H9 (cell line): ENCODE data around the gene SDK1. TPM values are rescaled to one million over a fixed set of nuclear protein-coding genes. Genes with fewer than 3 reads are reported as not detected.

ENCODE experiments used
- DNase-seq: peaks from one replicate; pipeline ENCODE4 v3.0.0-alpha.2; 2017
- H2AFZ ChIP-seq: one replicate; pipeline ENCODE4 v1.6.1; 2013; ENCODE audit warnings: mild to moderate bottlenecking, low read length, control low read depth, moderate library complexity
- H2AK5ac ChIP-seq: 2 replicates; pipeline ENCODE4 v1.6.1; 2013; ENCODE audit warnings: low read length, control low read depth, mixed read lengths; ENCODE audit not compliant: insufficient read length
- H2BK120ac ChIP-seq: one replicate; pipeline ENCODE4 v1.6.1; 2013; ENCODE audit warnings: low read depth, mild to moderate bottlenecking, low read length, control low read depth, inconsistent platforms; ENCODE audit not compliant: poor library complexity, severe bottlenecking
- H2BK12ac ChIP-seq: 2 replicates; pipeline ENCODE4 v1.6.1; 2013; ENCODE audit warnings: low read length, control low read depth, mixed read lengths, low read depth; ENCODE audit not compliant: insufficient read length
- H2BK15ac ChIP-seq: 2 replicates; pipeline ENCODE4 v1.6.1; 2013; ENCODE audit warnings: low read depth, low read length, control low read depth
- H2BK20ac ChIP-seq: one replicate; pipeline ENCODE4 v1.6.1; 2013; ENCODE audit warnings: low read depth, mild to moderate bottlenecking, low read length, control low read depth, inconsistent platforms; ENCODE audit not compliant: poor library complexity, severe bottlenecking
- H2BK5ac ChIP-seq: 2 replicates; pipeline ENCODE4 v1.6.1; 2013; ENCODE audit warnings: low read length, control low read depth, mixed read lengths; ENCODE audit not compliant: insufficient read length
- H3K14ac ChIP-seq: 2 replicates; pipeline ENCODE4 v1.6.1; 2013; ENCODE audit warnings: low read length, control low read depth; ENCODE audit not compliant: insufficient read depth
- H3K18ac ChIP-seq: 2 replicates; pipeline ENCODE4 v1.6.1; 2013; ENCODE audit warnings: low read depth, mild to moderate bottlenecking, mixed read lengths, low read length, control low read depth; ENCODE audit not compliant: insufficient read length
- H3K23ac ChIP-seq: 2 replicates; pipeline ENCODE4 v1.6.1; 2013; ENCODE audit warnings: low read length, control low read depth, mixed read lengths, low read depth; ENCODE audit not compliant: insufficient read length
- H3K23me2 ChIP-seq: 2 replicates; pipeline ENCODE4 v1.6.1; 2013; ENCODE audit warnings: low read depth, mild to moderate bottlenecking, mixed read lengths, low read length, control low read depth; ENCODE audit not compliant: insufficient read length, poor library complexity, severe bottlenecking
- H3K27ac ChIP-seq: 2 replicates; pipeline ENCODE4 v1.5.1; 2013; ENCODE audit warnings: low read length, control low read depth, mixed read lengths, low read depth; ENCODE audit not compliant: insufficient read length
- H3K27me3 ChIP-seq: 2 replicates; pipeline ENCODE4 v1.6.1; 2013; ENCODE audit warnings: low read length, control low read depth, inconsistent platforms; ENCODE audit not compliant: insufficient read depth
- H3K4ac ChIP-seq: 2 replicates; pipeline ENCODE4 v1.6.1; 2013; ENCODE audit warnings: low read depth, mild to moderate bottlenecking, control low read depth, inconsistent platforms, low read length, moderate library complexity
- H3K4me1 ChIP-seq: 2 replicates; pipeline ENCODE4 v1.6.1; 2013; ENCODE audit warnings: low read length, control low read depth, inconsistent platforms; ENCODE audit not compliant: insufficient read depth
- H3K4me2 ChIP-seq: 2 replicates; pipeline ENCODE4 v1.6.1; 2013; ENCODE audit warnings: low read length, control low read depth, mixed read lengths; ENCODE audit not compliant: insufficient read length, insufficient read depth
- H3K56ac ChIP-seq: 2 replicates; pipeline ENCODE4 v1.6.1; 2013; ENCODE audit warnings: low read depth, mild to moderate bottlenecking, mixed read lengths, low read length, control low read depth; ENCODE audit not compliant: insufficient read length
- H3K79me1 ChIP-seq: 2 replicates; pipeline ENCODE4 v1.6.1; 2013; ENCODE audit warnings: low read depth, mild to moderate bottlenecking, moderate library complexity, low read length, control low read depth, inconsistent platforms; ENCODE audit not compliant: insufficient read depth, poor library complexity, severe bottlenecking
- H3K79me2 ChIP-seq: 2 replicates; pipeline ENCODE4 v1.6.1; 2013; ENCODE audit warnings: low read length, control low read depth, inconsistent platforms; ENCODE audit not compliant: insufficient read depth
- H3K9ac ChIP-seq: 2 replicates; pipeline ENCODE4 v1.6.1; 2013; ENCODE audit warnings: low read length, control low read depth, mixed read lengths; ENCODE audit not compliant: insufficient read length; ENCODE audit errors: extremely low read depth
- H3K9me3 ChIP-seq: one replicate; pipeline ENCODE4 v1.6.1; 2013; ENCODE audit warnings: low read depth, low read length, inconsistent platforms; ENCODE audit not compliant: control insufficient read depth
- H3T11ph ChIP-seq: one replicate; pipeline ENCODE4 v1.6.1; 2013; ENCODE audit warnings: mild to moderate bottlenecking, low read length, control low read depth, inconsistent platforms
- H4K20me1 ChIP-seq: one replicate; pipeline ENCODE4 v1.6.1; 2013; ENCODE audit not compliant: control insufficient read depth, insufficient read length, insufficient read depth
- H4K5ac ChIP-seq: 2 replicates; pipeline ENCODE4 v1.6.1; 2013; ENCODE audit warnings: low read depth, mild to moderate bottlenecking, mixed read lengths, low read length, control low read depth; ENCODE audit not compliant: insufficient read length
- H4K8ac ChIP-seq: replicated peaks from 2 replicates; pipeline ENCODE4 v1.6.1; 2013; ENCODE audit warnings: low read length, control low read depth, mixed read lengths, low read depth; ENCODE audit not compliant: insufficient read length
- H4K91ac ChIP-seq: 2 replicates; pipeline ENCODE4 v1.6.1; 2013; ENCODE audit warnings: low read depth, mild to moderate bottlenecking, moderate library complexity, mixed read lengths, low read length, control low read depth; ENCODE audit not compliant: insufficient read length
- H3K27ac Mint-ChIP-seq, 3 experiments: 2 replicates in 2 of 3; 3 replicates in 1 of 3; pipeline ENCODE4 v1.8.0; 2020 to 2021; ENCODE audit warnings: mixed read lengths in 3 of 3, mild to moderate bottlenecking in 1 of 3, moderate library complexity in 1 of 3
- H3K27me3 Mint-ChIP-seq: 2 replicates; pipeline ENCODE4 v1.8.0; 2021; ENCODE audit warnings: low read depth, mild to moderate bottlenecking, moderate library complexity, mixed read lengths
- H3K36me3 Mint-ChIP-seq, 3 experiments: 2 replicates in 2 of 3; 3 replicates in 1 of 3; pipeline ENCODE4 v1.8.0; 2020 to 2021; ENCODE audit warnings: low read depth in 3 of 3, mixed read lengths in 3 of 3; ENCODE audit not compliant: insufficient read depth in 1 of 3
- H3K4me1 Mint-ChIP-seq, 2 experiments: 2 replicates each; pipeline ENCODE4 v1.8.0; 2020; ENCODE audit warnings: mixed read lengths in 2 of 2
- H3K4me3 Mint-ChIP-seq, 2 experiments: 2 replicates in 1 of 2; 3 replicates in 1 of 2; pipeline ENCODE4 v1.8.0; 2020 to 2021; ENCODE audit warnings: mild to moderate bottlenecking in 2 of 2, mixed read lengths in 2 of 2, moderate library complexity in 1 of 2
- H3K9me3 Mint-ChIP-seq, 2 experiments: 2 replicates in 1 of 2; 3 replicates in 1 of 2; pipeline ENCODE4 v1.8.0; 2020; ENCODE audit warnings: mild to moderate bottlenecking in 2 of 2, mixed read lengths in 2 of 2, moderate library complexity in 1 of 2
- CTCF ChIP-seq: fragments of 200-600 bp; sonication (generic); conservative IDR thresholded peaks from 3 replicates; pipeline ENCODE4 v1.8.0; 2021; ENCODE audit warnings: antibody characterized with exemption, mild to moderate bottlenecking
- WGBS: extraction: QIAGEN DNeasy Blood & Tissue Kit; methylation state at CpG from one replicate; pipeline ENCODE4 v1.1.7; 2013; ENCODE audit warnings: missing lambda C conversion rate, low lambda C conversion rate, mixed read lengths; ENCODE audit not compliant: insufficient read length; ENCODE audit errors: extremely low coverage; 5-methylcytosine and 5-hydroxymethylcytosine counted together
- total RNA-seq: library from RNA; stranded (reverse); gene quantifications from 2 replicates; pipeline ENCODE4 v1.2.1, GENCODE V29; 2021

The SDK1 gene
- total RNA-seq, 1 experiment from 2014 or later = 8.7 TPM

GRCh38 chr7:3533040-3533439 lies 232.0 kb downstream of the SDK1 start:
- Histone ChIP-seq H2BK20ac (no peak overlapping the region), H3K56ac (no peak overlapping the region), H3K4me2 (no peak overlapping the region), H3K9me3 (no peaks in the 10 kb centered on the region), H4K5ac (no peak overlapping the region), H3K9ac (no peak overlapping the region), H3K4me1 (no peaks in the 10 kb centered on the region), H2AFZ (no peak overlapping the region), H3K18ac (no peak overlapping the region), H4K91ac (no peak overlapping the region), H4K8ac (no peak overlapping the region), H3T11ph (no peak overlapping the region), H3K23ac (no peak overlapping the region), H3K79me1 (no peaks in the 10 kb centered on the region), H3K4ac (no peak overlapping the region), H3K27ac (no peak overlapping the region), H3K79me2 (no peaks in the 10 kb centered on the region), H2BK15ac (no peak overlapping the region), H2BK5ac (no peak overlapping the region), H2BK120ac (no peak overlapping the region), H3K23me2 (no peaks in the 10 kb centered on the region), H3K27me3 (no peaks in the 10 kb centered on the region), H2AK5ac (no peak overlapping the region), H3K14ac (no peak overlapping the region), H2BK12ac (no peak overlapping the region), H4K20me1 (no peaks in the 10 kb centered on the region)
- Mint-ChIP-seq H3K9me3 (no peaks in the 10 kb centered on the region), H3K4me1 (no peaks in the 10 kb centered on the region), H3K36me3 (no peaks in the 10 kb centered on the region), H3K27me3 (no peaks in the 10 kb centered on the region; the same call in 1 of the 2 replicates), H3K27ac (no peak overlapping the region), H3K4me3 (no peak overlapping the region)
- no peak for DNase-seq
- no peak for TF ChIP-seq CTCF
- no CpG with 5 or more reads among the region's 1 CpG for WGBS
